Fibroblast of skin of abdomen (primary cell): Measurements from ENCODE around the gene FKBP15.
"Not testable (repeated sequence)": the region's sequence is repeated elsewhere in the genome, so short reads cannot be mapped to it uniquely, and the experiment has no call there.

ENCODE experiments used
- DNase-seq: peaks from one replicate; pipeline ENCODE4 v3.0.0-alpha.2; 2013

Gene FKBP15

DNA sequence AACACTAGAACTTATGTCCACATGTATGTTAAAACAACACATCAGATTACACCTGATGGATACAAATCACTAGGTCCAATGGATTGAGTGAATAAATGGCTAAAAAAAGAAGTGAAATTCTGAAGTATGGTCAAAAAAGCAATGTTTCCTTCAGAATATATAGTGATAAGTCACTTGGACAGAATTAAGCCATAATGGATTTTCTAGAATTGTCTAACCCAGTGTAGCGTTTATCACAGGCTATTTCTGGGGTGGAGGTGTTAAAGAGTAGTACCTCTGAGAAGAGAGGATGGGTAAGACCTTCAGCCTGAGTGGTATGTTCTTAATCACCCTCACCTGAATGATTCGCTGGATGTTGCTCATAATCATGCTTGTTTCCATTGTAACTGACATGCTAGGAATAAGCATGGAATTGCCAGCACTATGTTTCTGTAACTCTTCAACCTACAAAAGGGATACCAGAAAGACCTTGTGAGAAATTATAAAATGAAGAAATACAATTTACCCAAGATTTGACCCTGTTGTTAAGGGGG lies 37.1 kb downstream of the FKBP15 start:
- no peak for DNase-seq

DNA sequence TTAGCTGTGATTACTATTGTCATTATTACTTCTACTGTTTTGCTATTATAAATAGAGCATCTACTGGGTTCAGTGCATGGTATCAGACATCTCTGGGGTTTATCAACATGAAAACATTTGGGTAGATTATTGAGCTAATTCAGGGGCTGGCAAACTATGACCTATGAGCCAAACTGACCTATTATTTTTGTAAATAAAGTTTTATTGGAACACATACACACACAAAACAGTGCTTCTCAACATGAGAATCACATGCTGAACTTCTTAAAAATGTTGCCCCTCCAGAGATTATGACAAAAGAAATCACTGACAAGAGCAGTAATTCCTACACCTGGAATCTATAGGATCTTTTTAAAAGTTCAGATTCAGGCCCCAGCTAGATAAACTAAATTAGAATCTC lies 39.9 kb downstream of the FKBP15 start:
- no peak for DNase-seq

- DNase-seq: no peak
Observed at GRCh38 chr9:113179839-113180238, 41.2 kb downstream of the FKBP15 start.

DNA sequence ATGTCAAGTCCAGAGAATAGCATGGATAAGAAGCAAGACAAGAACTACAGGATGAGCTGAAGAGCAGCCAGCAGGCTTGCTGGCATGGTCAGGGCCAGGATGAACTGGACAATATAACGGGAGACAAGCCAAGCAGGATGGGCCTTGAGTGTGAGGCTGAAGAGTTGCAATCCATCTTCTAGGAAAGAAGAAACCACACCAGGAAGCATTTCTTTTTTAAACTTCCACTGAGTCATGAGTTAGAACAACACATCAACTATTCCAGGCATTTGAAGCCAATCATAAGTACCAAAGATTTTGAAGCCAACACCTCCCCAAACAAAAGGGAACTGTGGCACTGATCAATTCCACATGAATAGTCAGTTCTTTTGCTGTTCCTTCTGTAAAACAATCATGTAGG lies 43.0 kb downstream of the FKBP15 start:
- peak; percentile 35 for DNase-seq

GRCh38 chr9:113177251-113177650 lies 43.8 kb downstream of the FKBP15 start:
- DNase-seq: no peak

- DNase-seq: no peak
Observed at GRCh38 chr9:113176803-113177202, 44.3 kb downstream of the FKBP15 start.

DNA sequence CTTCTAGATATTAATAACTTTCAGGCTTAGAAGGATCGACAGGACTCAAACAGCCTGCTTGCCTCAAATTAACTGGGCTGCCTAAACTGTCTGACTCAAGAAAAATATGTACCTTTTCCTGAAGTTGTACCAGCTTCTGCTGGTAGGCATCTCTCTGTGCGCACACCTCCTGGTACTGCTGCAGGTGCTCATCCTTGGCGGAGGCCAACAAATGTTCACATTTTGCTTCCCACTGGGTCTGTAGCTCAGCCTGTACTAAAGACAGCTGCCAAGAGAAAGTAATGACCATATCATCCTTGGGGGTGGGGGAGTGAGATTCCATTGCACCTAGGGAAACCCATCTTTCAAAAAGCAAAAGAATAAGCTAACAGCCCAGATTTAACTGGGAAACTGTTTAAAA lies 47.7 kb downstream of the FKBP15 start:
- DNase-seq: no peak

DNA sequence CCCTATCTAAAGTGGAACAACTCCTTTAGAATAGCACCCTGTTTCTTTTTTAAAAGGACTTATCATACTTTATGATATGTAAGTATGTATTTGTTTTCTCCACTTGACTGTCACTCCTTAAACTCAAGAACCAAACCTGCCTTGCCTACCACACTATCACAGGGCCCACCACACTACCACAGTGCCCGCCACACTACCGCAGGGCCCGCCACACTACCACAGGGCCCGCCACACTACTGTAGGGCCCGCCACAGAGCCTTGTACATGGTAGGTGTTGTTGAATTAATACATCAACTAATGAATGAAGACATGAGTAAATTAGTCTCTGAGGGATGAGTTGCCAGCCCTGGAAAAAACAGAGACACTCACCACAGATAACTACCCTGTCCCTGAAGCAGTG lies 52.3 kb downstream of the FKBP15 start:
- no peak for DNase-seq

DNA sequence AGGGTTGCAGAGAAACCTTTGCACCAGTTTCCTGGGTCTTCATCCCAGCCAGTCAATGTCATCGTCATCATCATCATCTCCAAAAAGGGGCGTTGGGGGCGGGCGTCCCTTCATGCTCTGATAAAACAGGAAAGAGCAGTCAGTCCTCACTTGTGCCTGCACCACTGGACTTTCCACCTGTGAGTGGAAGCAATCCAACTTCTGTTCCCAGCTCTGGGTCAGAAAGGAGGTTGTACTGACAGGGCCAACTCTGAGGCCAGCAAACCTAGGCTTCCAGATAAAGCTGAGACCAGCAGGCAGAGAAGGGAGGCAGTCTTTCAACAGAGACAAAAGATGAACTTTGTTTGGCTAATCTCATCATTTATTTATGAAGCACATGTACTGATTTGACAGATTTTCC lies 55.0 kb downstream of the FKBP15 start:
- DNase-seq: no peak

DNA sequence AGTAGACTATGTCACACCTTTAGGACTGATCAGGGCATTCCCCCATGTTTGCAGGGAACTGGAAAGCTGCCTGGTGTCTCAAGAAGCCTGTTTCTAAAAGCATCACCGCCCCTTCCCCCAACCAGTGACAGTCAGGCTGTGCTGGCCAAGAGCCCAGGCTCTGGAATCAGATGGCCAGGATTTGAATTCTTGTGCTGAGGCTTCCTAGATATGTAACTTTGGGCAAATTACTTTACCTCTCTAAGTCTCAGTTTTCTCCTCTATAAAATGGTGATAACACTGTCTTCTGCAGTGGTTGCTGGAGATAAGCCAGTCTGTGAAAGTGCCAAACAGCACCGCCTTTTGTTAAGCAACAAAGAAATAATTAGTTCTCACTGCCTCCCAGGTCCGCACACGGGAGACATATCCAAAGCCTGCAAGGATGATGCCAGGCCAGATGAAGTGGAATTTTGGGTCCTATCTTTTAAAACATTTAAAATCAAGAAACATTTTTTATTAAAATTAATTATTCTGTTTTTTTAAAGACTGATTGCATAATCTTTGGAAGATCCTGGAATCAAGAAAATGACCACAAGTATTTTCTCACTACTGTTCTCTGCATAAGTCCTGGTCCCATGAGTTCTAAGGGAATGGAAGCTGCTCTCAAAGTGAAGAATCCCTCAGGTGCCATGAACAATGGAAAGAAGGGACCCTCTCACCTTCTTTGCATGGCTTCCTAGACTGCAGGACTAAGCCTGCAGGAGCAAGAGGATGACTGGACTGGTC lies 56.4 kb downstream of the FKBP15 start:
- peak; percentile 49 for DNase-seq

DNA sequence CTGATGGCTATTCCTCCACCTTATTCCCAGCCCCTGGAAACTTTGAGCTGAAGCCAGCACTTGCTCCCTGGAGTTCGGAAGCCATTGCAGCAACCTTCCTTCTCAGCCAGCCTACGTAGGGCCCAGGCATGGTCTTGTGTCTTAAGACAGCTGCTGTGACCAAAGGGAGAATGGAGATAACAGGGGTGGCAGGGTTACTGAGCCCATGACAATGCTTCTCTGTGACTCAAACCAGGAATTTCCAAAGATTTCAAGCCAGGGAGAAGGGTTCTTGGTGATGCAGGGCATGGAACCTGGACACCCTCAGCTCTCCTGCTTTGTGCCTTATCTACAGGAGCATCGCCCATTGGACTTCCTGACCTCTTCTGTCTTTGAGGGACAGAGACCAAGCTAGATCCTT lies 58.1 kb downstream of the FKBP15 start:
- DNase-seq: no peak

- DNase-seq: no peak
Observed at GRCh38 chr9:113160571-113160970, 60.5 kb downstream of the FKBP15 start.

DNA sequence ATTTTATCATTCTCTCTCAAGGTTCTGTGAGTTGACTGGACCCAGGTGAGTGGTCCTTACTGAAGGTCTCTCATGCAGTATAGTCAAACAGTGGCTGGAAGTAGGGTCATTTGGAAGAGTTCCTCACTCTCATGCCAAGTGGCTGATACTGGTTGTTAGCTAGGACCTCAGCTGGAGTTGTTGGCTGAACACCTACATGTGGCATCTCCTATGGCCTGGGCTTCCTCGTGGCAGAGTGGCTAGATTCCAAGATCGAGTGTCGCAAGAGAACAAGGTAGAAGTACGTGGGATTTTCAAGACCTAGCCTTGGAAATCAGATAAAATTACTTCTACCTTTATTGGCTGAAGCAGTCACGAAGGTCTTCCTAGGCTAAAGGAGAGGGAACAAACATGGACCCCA lies 62.6 kb downstream of the FKBP15 start:
- no peak for DNase-seq

- no peak for DNase-seq
Observed at GRCh38 chr9:113156880-113157279, 64.2 kb downstream of the FKBP15 start.

- DNase-seq: no peak
Observed at GRCh38 chr9:113155911-113156588, 65.0 kb downstream of the FKBP15 start.

- DNase-seq: no peak
Observed at GRCh38 chr9:113154946-113155345, 66.1 kb downstream of the FKBP15 start.

- peak; percentile 47 for DNase-seq
Observed at GRCh38 chr9:113154471-113154870, 66.6 kb downstream of the FKBP15 start.

DNA sequence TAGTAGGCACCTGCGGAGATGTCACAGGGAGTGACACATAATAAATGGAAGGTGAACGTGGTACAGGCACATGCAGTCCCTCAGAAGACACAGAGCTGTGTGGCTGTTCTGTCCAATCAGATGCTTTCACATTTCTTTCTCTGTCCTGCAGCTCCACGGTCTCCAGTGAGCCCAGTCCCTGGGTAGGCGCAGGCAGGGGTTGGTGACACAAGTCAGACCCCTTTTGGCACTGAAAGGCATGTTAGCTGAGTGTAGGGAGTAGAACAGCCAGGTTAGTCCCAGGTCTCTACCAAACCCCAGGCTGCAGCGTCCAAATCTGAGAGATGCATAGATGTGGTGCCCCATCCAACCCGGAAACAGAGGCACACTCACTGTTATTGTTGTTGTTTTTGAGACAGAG lies 67.5 kb downstream of the FKBP15 start:
- DNase-seq: no peak

DNA sequence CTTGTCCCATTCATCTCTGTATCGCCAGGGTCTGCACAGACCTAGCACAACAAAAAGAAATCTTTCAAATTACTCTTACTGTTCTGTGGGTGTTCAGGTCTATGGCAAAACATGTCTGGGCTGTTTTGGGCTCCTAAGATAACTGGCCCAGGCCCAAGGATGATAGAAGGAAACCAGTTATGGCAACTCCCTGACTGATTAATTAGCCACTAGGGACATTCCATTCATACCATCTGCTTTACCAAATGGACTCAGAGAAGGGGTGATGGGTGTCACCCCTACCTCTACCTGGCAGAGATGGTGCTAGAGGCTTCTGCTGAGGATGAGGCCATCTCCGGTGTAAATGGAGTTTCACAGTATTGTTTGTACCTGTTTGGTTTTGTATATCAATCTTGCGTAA lies 68.4 kb downstream of the FKBP15 start:
- DNase-seq: peak; percentile 20

DNA sequence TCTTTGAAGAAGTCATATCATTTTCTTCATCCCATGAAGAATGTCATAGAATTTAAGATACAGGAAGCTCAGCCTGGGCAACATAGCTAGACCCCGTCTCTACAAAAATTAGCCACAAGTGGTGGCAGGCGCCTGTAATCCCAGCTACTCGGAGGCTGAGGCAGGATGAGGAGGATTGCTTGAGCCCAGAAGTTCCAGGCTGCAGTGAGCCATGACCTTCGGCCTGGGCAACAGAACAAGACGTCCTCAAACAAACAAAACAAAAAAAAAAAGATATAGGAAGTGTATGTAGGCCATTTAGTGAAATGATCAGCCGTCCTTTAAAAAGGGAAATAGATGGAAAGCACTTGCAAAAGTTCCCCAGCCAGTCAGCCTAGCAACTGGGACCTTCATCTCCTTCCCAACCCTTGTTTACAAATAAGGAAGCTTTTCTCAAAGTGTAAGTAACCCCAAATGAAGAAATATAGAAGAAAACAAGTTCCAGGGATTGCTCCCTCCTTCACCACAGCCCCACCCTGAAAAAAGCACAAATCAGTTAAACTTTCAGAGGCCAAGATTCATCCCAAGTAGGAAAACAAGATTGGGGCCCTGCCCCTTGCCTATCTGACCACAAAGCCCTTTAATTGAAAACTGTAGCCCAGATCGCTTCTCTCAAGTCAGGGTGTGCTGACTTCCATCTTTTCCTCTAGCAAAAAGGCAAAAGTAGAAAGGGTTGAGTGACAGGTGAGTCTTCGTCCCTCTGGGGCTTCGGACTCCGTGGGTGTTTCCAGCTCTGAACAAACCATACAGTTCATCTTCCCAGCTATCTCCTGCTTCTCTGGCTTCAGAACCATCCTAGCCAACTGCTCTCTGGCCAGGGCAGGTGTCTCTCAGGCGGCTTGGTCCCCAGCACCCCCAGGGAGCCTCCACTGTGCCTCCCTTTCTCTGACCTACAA lies 69.1 kb downstream of the FKBP15 start:
- no peak for DNase-seq

- DNase-seq: peak; percentile 82
Observed at GRCh38 chr9:113150670-113151611, 70.1 kb downstream of the FKBP15 start, which contains the start of gene SLC31A2. Gene SLC31A2 (plus strand): TSS chr9:113151007. CDS start chr9:113151075, 68 bp downstream.

DNA sequence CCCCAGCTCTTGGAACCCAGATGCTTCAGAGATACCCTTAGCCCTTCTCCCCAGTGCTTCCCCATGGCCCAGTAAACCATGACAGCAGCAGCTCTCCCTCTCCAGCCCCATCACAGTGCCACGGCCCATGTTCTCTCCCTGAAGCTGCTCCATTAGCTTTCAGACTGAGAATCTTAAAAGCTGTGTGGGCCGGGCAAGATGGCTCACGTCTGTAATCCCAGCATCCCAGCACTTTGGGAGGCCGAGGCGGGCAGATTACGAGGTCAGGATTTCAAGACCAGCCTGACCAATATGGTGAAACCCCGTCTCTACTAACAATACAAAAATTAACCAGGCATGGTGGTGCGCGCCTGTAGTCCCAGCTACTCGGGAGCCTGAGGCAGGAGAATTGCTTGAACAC lies 71.5 kb downstream of the FKBP15 start:
- not testable (repeated sequence) for DNase-seq
